Tracheal epithelial cell (primary cell): ENCODE measurements around the gene PLIN5. TPM values are rescaled to one million over a fixed set of nuclear protein-coding genes. Genes with fewer than 3 reads are reported as not detected.

Experiments used
- total RNA-seq: library from RNA; depleted of rRNA; stranded (reverse); fragments of >200 nt; gene quantifications from 2 replicates; pipeline ENCODE4 v1.2.1, GENCODE V29; 2014

PLIN5 gene, protein sequence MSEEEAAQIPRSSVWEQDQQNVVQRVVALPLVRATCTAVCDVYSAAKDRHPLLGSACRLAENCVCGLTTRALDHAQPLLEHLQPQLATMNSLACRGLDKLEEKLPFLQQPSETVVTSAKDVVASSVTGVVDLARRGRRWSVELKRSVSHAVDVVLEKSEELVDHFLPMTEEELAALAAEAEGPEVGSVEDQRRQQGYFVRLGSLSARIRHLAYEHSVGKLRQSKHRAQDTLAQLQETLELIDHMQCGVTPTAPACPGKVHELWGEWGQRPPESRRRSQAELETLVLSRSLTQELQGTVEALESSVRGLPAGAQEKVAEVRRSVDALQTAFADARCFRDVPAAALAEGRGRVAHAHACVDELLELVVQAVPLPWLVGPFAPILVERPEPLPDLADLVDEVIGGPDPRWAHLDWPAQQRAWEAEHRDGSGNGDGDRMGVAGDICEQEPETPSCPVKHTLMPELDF
- 0.96 TPM in 1 of 2 replicates, not detected in the other for total RNA-seq

DNA sequence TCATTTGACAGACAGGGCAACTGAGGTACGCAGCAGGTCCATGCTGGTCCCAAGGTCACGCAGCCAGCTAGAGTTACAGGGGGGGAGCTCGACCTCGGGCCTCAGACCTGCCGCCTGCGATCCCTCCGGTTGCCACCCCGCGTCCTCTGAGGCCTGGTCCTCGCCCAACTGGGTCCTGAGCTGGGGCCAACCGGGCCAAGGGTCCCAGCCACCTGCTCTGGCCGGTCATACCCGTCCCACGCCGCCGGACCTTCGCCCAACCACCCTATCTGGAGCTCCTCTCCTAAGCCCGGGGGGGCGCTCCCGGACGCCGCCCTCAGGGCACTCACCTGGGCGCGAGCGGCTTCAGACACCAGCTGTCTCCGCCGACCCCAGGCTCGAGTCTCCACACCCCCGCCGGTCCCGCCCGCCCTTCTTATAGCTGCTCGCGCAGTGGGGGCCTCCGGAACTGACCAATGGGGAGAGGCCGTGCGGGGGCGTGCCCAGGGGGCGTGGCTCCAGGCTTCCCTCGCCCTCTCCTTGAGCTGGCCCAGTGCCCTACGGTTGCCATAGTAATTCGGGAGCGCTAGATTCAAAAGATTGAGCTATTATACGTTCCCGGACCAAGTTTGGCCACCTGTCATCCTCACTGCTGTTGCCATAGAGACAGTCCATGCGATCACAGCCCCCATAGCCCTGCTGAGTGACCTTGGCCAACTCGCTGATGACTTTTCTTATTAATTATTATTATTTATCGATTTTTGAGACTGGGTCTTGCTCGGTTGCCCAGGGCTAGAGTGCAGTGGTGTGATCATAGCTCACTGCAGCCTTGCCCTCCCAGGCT, at the start of gene PLIN5:
TSS of gene PLIN5 (minus strand) at position 389 of the 823 bp plus-strand sequence. CDS start 1,150 bp downstream, outside the sequence.

DNA sequence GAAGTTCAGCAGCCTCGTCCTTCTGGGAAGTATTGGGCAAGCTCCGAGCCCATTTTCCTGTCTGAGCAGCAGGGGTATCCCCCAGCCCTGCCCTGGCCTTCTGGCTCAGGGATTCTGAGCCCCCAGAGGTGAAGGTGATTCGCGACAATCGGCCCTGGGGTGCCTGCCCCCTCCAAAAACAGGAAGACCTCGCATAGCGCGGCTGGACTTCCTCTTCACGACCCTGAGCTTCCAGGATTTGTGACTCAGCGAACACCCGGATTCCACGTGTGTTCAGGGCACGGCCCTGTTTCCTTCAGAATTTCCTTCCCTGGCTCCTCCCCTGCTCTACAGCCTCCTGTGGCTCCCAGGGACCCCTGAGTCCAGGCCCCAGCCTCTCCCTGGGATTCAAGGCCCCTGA, 24.5 kb upstream of the PLIN5 start, which contains the start of gene SEMA6B:
TSS of gene SEMA6B (minus strand) at position 116 of the 400 bp plus-strand sequence. CDS start 1,227 bp downstream, outside the sequence.

DNA sequence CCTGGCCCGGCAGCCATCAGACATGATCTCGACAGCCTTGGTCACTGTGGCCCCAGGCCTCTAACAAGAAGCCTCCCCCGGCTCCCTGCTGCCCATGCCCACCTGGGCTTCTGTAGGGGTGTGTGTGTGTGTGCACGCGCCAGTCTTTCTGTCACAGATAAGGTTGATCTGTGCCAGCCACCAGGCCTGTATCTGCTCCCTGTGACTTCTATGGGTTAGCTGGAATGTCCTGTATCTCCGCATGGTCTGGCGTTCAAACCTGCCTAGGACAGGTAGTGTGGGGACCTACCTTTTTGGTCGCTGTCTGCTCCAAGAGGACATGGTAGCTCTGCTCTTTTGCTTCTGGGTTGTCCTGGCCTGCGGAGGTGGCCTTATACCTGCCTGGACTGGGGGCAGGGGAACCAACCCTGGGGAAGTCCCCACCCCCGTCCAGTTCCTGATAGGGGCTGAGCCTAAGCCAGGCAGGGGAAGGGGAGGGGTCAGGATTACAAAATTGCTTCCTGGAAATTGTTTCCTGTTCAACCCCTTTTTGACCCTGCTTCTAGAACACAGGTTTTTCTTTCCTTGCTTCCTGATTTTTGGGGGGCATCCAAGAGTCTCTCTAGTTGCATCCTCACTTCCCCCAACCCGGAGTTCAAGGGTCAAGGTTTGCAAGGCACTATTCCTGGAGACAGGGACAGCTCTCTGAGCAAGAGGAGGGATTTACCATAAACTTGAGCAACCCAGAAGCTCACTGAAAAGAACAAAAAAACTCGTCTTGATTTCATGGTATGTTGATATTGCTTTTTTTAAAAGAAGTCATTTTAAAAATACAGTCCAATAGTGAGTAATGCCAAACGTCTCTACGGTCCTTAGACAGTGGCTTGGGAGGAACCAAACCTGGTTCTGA, 4.9 kb upstream of the PLIN5 start, which contains the start of gene LRG1:
TSS of gene LRG1 (minus strand) at position 344 of the 889 bp plus-strand sequence. CDS start at position 321, 23 bp downstream.

DNA sequence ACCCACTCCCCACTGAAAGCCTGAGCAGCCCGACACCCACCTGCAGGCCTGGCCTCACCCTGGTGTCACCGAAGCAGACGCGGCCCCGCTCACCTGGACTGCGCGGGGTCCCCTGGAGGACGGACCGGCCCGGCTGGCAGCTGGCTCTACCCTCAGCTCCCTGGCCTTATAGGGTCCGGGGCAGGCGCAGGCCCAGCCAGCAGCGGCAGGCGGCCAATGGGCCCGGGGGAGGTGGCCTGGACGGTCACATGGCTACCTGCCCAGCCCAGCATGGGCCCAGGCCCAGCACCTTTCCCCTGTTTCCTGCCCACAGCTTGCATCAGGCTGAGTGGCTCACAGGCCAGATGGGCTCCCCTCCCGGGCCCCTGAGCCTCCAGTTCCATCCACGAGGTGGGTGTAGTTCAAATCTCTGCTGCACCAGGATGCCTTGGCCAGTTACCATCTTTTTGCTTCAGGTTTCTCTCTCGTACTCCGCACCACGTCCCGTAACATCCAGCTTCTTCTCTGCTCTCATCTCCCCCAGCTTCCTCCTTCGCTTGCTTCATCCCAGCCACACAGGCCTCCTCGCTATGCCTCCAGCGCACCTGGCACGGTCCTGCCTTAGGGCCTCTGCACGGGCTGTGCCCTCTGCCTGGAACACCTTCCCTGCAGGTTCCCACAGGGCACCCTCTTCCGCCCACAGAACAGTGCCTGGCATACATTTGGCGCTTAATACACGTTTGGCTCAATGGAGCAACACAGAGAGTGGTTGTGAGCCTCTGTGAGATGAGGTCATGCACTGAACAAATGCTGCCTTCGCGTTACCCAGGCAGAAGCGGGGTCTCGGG, 16.5 kb downstream of the PLIN5 start, which contains the start of gene PLIN4:
TSS of gene PLIN4 (minus strand) at position 142 of the 827 bp plus-strand sequence. CDS start 214 bp downstream, outside the sequence.

Other genes starting within 250 kb of the PLIN5 start
- not detected in 2 replicates for gene TMIGD2, start 232.8 kb downstream of the PLIN5 start, total RNA-seq
- 1.9 TPM in 1 of 2 replicates, not detected in the other for gene FSD1, start 230.6 kb downstream of the PLIN5 start, total RNA-seq
- gene STAP2, start 196.4 kb downstream of the PLIN5 start, total RNA-seq = 76.3 and 95.2 TPM in 2 replicates
- gene MPND, start 191.7 kb downstream of the PLIN5 start, total RNA-seq = 2.8 and 4.3 TPM in 2 replicates
- gene SH3GL1, start 134.7 kb downstream of the PLIN5 start, total RNA-seq = 34.3 and 43.9 TPM in 2 replicates
- 3.9 and 4.5 TPM in 2 replicates for gene CHAF1A, start 132.6 kb downstream of the PLIN5 start, total RNA-seq
- gene UBXN6, start 77.4 kb downstream of the PLIN5 start, total RNA-seq = 95.7 and 106 TPM in 2 replicates
- gene HDGFL2, start 62.9 kb downstream of the PLIN5 start, total RNA-seq = 25.8 and 34.9 TPM in 2 replicates
- 1.7 and 8.7 TPM in 2 replicates for gene PLIN4, start 16.7 kb downstream of the PLIN5 start, total RNA-seq
- 0.72 TPM in 1 of 2 replicates, not detected in the other for gene LRG1, start 4.8 kb upstream of the PLIN5 start, total RNA-seq
- gene SEMA6B, start 24.5 kb upstream of the PLIN5 start, total RNA-seq = under 0.01 and 0.24 TPM in 2 replicates
- gene TNFAIP8L1, start 104.3 kb upstream of the PLIN5 start, total RNA-seq = 0.85 and 1.7 TPM in 2 replicates
- gene MYDGF, start 135.1 kb upstream of the PLIN5 start, total RNA-seq = 122 and 151 TPM in 2 replicates
- gene DPP9, start 188.6 kb upstream of the PLIN5 start, total RNA-seq = 27.5 and 32.3 TPM in 2 replicates